Measurements from ENCODE around the gene ZDHHC9. TPM values are rescaled to one million over a fixed set of nuclear protein-coding genes. Genes with fewer than 3 reads are reported as not detected.

Gene ZDHHC9
- total and polyA plus RNA-seq, 2 donors from 2014 or later, result 24.5 to 31.4 TPM

DNA sequence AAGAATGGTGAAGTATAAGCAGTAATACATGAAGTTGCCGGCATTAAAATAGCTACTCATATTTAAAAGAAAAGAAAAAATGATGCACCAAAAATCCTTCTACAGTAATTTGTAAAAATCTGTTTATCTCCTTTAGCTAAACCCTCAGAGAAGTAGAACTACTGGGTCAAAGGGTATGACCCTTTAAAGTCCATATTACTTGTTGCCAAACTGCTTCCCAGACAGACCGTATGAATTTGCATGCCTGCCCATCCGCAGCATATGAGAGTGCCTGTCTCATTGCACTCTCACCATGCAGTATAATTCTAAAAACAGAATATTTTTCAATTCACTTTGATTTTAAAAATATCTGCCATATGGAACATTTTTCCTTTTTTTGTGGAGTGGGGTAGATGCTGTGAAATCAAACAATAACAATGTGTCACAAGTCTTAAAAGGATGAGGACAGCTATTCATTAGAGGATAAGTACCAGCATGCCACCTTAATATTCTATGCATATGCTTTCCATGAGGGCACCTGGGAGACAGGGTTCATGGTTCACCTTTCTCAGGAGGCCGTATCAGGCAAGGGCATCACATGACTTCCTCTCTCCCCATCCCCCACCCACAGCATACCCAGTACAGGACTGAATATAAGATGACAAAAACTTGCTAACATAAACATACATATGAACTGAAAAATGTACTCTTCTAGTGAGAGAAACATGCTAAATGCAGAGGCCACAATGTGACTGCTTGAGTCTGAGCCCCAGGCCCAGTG is 17.8 kb downstream of the ZDHHC9 start:
- FAIRE-seq (no peak), DNase-seq (no peak)
- Histone ChIP-seq H3K9me3 (ENCODE audit: control insufficient read depth in 2 of 3, insufficient read depth in 1 of 3, low read length in 3 of 3) (no peaks in the 10 kb centered on the region), H3K27ac (ENCODE audit: low read depth in 2 of 2, low read length in 2 of 2) (no peak overlapping the region), H3K9ac (ENCODE audit: low read length in 3 of 3) (no peak overlapping the region), H3K36me3 (ENCODE audit: control insufficient read depth in 2 of 3, insufficient read depth in 3 of 3, low read length in 3 of 3) (peaks cover 0 to 4% (median 2%) of the 10 kb centered on the region in 3 donors), H3K4me1 (ENCODE audit: control insufficient read depth in 2 of 3, insufficient read depth in 2 of 3, low read depth in 1 of 3, low read length in 3 of 3) (peaks cover 0 to 5% (median 0%) of the 10 kb centered on the region in 3 donors), H3K4me3 (ENCODE audit: low read length in 3 of 3) (no peak overlapping the region), H3K27me3 (ENCODE audit: control insufficient read depth, insufficient read depth, low read length) (no peaks in the 10 kb centered on the region)
- TF ChIP-seq, protein P1, sequence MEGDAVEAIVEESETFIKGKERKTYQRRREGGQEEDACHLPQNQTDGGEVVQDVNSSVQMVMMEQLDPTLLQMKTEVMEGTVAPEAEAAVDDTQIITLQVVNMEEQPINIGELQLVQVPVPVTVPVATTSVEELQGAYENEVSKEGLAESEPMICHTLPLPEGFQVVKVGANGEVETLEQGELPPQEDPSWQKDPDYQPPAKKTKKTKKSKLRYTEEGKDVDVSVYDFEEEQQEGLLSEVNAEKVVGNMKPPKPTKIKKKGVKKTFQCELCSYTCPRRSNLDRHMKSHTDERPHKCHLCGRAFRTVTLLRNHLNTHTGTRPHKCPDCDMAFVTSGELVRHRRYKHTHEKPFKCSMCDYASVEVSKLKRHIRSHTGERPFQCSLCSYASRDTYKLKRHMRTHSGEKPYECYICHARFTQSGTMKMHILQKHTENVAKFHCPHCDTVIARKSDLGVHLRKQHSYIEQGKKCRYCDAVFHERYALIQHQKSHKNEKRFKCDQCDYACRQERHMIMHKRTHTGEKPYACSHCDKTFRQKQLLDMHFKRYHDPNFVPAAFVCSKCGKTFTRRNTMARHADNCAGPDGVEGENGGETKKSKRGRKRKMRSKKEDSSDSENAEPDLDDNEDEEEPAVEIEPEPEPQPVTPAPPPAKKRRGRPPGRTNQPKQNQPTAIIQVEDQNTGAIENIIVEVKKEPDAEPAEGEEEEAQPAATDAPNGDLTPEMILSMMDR (IDR thresholded peaks at IDR 0.05; ENCODE audit: borderline replicate concordance, extremely low read depth, insufficient read depth), result no peak
- intact Hi-C loops (cut with DNase I), result no loop called here

DNA sequence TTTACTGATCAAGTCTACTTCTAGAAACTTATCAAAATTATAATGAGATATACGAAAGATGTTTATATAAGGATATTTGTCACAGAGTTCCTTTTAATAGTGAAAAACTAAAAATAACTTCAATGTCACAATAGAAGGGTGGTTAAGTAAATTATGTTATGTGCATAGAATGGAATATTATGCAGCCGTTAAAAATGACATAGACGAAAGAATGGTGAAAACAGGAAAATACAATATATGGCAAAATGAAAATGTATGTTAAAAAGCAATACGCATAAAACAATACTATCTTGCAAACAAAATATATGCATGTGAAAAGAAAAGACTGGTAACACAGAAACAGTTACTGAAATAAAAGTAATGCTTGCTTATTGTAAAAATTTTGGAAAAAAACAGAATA is 19.1 kb downstream of the ZDHHC9 start:
- DNase-seq, result no peak
- no peaks in the 10 kb centered on the region for H3K27me3 ChIP-seq (ENCODE audit: control insufficient read depth, insufficient read depth, low read length)
- intact Hi-C loops (cut with DNase I), result no loop called here
- H3K27ac ChIP-seq (ENCODE audit: low read depth in 2 of 2, low read length in 2 of 2), result no peak overlapping the region
- FAIRE-seq, result no peak
- H3K36me3 ChIP-seq (ENCODE audit: control insufficient read depth in 2 of 3, insufficient read depth in 3 of 3, low read length in 3 of 3), result peaks cover 0 to 4% (median 2%) of the 10 kb centered on the region in 3 donors
- TF ChIP-seq, protein P1 (IDR thresholded peaks at IDR 0.05; ENCODE audit: borderline replicate concordance, extremely low read depth, insufficient read depth), result no peak
- H3K4me3 ChIP-seq (ENCODE audit: low read length in 3 of 3), result no peak overlapping the region
- H3K4me1 ChIP-seq (ENCODE audit: control insufficient read depth in 2 of 3, insufficient read depth in 2 of 3, low read depth in 1 of 3, low read length in 3 of 3), result no peaks in the 10 kb centered on the region
- H3K9ac ChIP-seq (ENCODE audit: low read length in 3 of 3), result no peak overlapping the region
- no peaks in the 10 kb centered on the region for H3K9me3 ChIP-seq (ENCODE audit: control insufficient read depth in 2 of 3, insufficient read depth in 1 of 3, low read length in 3 of 3)

DNA sequence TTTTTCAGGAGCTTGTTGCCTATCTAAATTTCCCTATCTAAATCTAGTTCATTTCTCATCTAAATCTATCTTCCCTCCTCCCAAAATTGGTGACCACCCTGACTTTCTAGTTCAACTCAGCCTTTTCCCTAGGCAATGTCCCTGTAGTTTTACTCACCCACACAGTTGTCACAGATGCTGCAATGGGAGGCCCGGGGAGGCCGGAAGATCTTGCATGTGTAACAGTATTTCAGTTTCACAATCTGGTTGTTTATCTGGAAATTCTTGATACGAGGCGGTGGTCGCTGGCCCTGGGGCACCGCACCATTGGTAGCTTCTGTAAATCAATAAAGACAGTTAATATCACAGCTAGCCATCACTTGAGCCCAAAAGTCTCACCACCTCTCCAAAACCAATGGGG is 20.2 kb downstream of the ZDHHC9 start:
- intact Hi-C loops (cut with DNase I), result no loop called here
- Histone ChIP-seq H3K27ac (ENCODE audit: low read depth in 2 of 2, low read length in 2 of 2) (no peak overlapping the region), H3K36me3 (ENCODE audit: control insufficient read depth in 2 of 3, insufficient read depth in 3 of 3, low read length in 3 of 3) (peaks cover 0 to 4% (median 2%) of the 10 kb centered on the region in 3 donors), H3K9ac (ENCODE audit: low read length in 3 of 3) (no peak overlapping the region), H3K4me3 (ENCODE audit: low read length in 3 of 3) (no peak overlapping the region), H3K27me3 (ENCODE audit: control insufficient read depth, insufficient read depth, low read length) (no peaks in the 10 kb centered on the region), H3K9me3 (ENCODE audit: control insufficient read depth in 2 of 3, insufficient read depth in 1 of 3, low read length in 3 of 3) (no peaks in the 10 kb centered on the region), H3K4me1 (ENCODE audit: control insufficient read depth in 2 of 3, insufficient read depth in 2 of 3, low read depth in 1 of 3, low read length in 3 of 3) (no peaks in the 10 kb centered on the region)
- FAIRE-seq (no peak), DNase-seq (no peak)
- TF ChIP-seq, protein P1 (IDR thresholded peaks at IDR 0.05; ENCODE audit: borderline replicate concordance, extremely low read depth, insufficient read depth), result no peak
